ENCODE data around the gene SYT14.
A peak's percentile ranks its signal among the peaks of the same experiment; 100 is the strongest.
"Not testable (repeated sequence)": the region's sequence is repeated elsewhere in the genome, so short reads cannot be mapped to it uniquely, and the experiment has no call there.

The SYT14 gene

GRCh38 chr1:209937996-209938959 is at the start of gene SYT14:
TSS of gene SYT14 (plus strand) at chr1:209938217. CDS start at chr1:209938265, 48 bp downstream.
- peak; percentile 4 for DNase-seq (ENCODE audit: low read depth)

GRCh38 chr1:209888291-209889076 is 49.5 kb upstream of the SYT14 start:
- not testable (repeated sequence) for DNase-seq (ENCODE audit: low read depth)

GRCh38 chr1:209889077-209889418 is 49.0 kb upstream of the SYT14 start:
- no peak for DNase-seq (ENCODE audit: low read depth)

GRCh38 chr1:209890641-209891330 is 47.2 kb upstream of the SYT14 start:
- DNase-seq (ENCODE audit: low read depth) = no peak

- DNase-seq (ENCODE audit: low read depth) = no peak
Observed at GRCh38 chr1:209893751-209894150, 44.3 kb upstream of the SYT14 start.

GRCh38 chr1:209895709-209896108 is 42.3 kb upstream of the SYT14 start:
- peak; percentile 21 for DNase-seq (ENCODE audit: low read depth)

- DNase-seq (ENCODE audit: low read depth) = no peak
Observed at GRCh38 chr1:209896346-209896745, 41.7 kb upstream of the SYT14 start.

GRCh38 chr1:209898271-209898670 is 39.7 kb upstream of the SYT14 start:
- not testable (repeated sequence) for DNase-seq (ENCODE audit: low read depth)

GRCh38 chr1:209898851-209899250 is 39.2 kb upstream of the SYT14 start:
- not testable (repeated sequence) for DNase-seq (ENCODE audit: low read depth)

GRCh38 chr1:209899948-209900347 is 38.1 kb upstream of the SYT14 start:
- peak; percentile 25 for DNase-seq (ENCODE audit: low read depth)

GRCh38 chr1:209900734-209901133 is 37.3 kb upstream of the SYT14 start:
- DNase-seq (ENCODE audit: low read depth) = no peak

GRCh38 chr1:209901211-209901610 is 36.8 kb upstream of the SYT14 start:
- DNase-seq (ENCODE audit: low read depth) = no peak

- DNase-seq (ENCODE audit: low read depth) = not testable (repeated sequence)
Observed at GRCh38 chr1:209904774-209905173, 33.2 kb upstream of the SYT14 start.

- no peak for DNase-seq (ENCODE audit: low read depth)
Observed at GRCh38 chr1:209911746-209912145, 26.3 kb upstream of the SYT14 start.

- DNase-seq (ENCODE audit: low read depth) = no peak
Observed at GRCh38 chr1:209912306-209912705, 25.7 kb upstream of the SYT14 start.

GRCh38 chr1:209919637-209920036 is 18.4 kb upstream of the SYT14 start:
- DNase-seq (ENCODE audit: low read depth) = not testable (repeated sequence)

GRCh38 chr1:209920844-209921243 is 17.2 kb upstream of the SYT14 start:
- DNase-seq (ENCODE audit: low read depth) = no peak

- no peak for DNase-seq (ENCODE audit: low read depth)
Observed at GRCh38 chr1:209924390-209924789, 13.6 kb upstream of the SYT14 start.

- no peak for DNase-seq (ENCODE audit: low read depth)
Observed at GRCh38 chr1:209926045-209926444, 12.0 kb upstream of the SYT14 start.

- no peak for DNase-seq (ENCODE audit: low read depth)
Observed at GRCh38 chr1:209927466-209927865, 10.6 kb upstream of the SYT14 start.

- DNase-seq (ENCODE audit: low read depth) = no peak
Observed at GRCh38 chr1:209929751-209930150, 8.3 kb upstream of the SYT14 start.

GRCh38 chr1:209931141-209931540 is 6.9 kb upstream of the SYT14 start:
- no peak for DNase-seq (ENCODE audit: low read depth)

Data from activated T-cell treated with anti-CD3 and anti-CD28 coated beads for 48 hours (primary cell).